GM15510 (cell line): ENCODE results near the gene FAAP100.

Source experiments
- POLR2A ChIP-seq: IDR thresholded peaks from 3 replicates; pipeline ENCODE4 v1.6.1; 2011; ENCODE audit warnings: borderline replicate concordance; ENCODE audit not compliant: insufficient read length; ENCODE audit errors: extremely low read depth

Gene FAAP100, protein sequence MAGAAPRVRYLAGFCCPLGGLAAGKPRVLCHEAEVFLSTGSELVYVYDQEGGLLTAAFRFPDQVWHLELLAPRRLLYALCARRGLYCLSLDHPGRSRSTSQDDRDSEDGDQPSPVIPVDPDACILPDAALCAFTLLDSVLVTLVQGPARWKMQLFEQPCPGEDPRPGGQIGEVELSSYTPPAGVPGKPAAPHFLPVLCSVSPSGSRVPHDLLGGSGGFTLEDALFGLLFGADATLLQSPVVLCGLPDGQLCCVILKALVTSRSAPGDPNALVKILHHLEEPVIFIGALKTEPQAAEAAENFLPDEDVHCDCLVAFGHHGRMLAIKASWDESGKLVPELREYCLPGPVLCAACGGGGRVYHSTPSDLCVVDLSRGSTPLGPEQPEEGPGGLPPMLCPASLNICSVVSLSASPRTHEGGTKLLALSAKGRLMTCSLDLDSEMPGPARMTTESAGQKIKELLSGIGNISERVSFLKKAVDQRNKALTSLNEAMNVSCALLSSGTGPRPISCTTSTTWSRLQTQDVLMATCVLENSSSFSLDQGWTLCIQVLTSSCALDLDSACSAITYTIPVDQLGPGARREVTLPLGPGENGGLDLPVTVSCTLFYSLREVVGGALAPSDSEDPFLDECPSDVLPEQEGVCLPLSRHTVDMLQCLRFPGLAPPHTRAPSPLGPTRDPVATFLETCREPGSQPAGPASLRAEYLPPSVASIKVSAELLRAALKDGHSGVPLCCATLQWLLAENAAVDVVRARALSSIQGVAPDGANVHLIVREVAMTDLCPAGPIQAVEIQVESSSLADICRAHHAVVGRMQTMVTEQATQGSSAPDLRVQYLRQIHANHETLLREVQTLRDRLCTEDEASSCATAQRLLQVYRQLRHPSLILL

DNA sequence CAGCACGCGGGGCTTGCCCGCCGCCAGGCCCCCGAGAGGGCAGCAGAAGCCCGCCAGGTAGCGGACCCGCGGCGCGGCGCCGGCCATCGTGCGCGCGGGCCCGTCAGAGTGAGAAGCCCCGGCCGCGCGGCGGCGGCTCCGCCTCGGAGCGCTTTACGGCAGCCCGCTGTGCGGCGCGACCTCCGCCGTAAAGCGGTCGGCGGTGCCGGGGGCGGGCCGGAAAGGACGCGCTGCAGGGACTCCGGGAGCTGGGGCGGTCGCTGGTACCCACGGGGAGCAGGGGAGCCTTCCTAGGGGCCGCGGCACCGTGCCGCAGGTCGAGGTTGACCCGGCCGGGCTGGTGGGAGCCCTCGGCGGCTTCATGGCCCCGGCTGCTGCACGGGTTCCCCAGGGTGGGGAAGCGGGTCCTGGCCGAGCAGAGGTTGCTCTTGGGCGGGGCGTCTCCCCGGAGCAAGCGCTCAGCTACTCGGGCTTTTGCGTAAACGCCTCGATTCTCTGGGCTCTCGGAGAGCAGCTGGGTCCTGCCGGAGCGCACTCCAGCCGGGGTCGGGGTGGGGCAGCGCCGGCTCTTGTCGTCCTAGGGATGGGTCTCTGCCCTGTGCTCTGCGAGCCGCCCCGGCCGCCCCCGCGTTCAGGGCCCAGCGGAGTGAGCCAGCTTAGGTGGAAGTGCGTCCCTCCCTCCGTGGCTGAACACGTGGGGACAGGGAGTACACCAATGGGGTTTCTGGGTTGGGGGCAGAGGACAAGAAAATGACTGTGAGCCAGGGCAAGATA, at the start of gene FAAP100:
Gene FAAP100, minus strand, starts transcription at position 110 of the 774 bp plus-strand sequence. Its CDS starts 23 bp downstream, at position 87.
- TF ChIP-seq POLR2A, result peak; percentile 94

DNA sequence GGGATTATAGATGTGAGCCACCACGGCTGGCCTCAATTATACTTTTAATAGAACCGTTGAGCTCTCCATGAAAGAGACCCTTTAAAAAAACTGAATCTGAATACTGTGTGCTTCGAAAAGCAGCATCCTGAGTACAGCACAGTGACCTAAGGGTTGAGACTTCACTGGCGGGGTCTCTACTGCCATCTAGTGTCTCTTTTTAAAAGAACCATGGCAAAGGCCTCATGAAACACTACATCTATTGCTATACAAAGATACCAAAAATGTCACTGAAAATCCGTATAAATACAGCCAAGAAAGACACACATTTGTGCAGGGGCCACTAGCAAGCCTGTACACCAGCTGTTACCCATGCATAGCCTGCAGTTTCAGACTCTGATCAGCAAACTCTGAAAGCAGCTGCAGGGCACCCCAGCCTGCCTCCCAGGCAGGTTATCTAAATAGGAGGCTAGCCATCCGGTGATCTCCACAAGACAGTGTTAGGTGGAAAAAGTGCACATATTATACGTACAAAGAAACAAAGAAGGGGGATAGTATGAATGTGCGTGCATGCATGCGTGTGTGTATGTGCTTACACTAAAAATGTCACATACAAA, 49.5 kb upstream of the FAAP100 start:
- no peak for TF ChIP-seq POLR2A

DNA sequence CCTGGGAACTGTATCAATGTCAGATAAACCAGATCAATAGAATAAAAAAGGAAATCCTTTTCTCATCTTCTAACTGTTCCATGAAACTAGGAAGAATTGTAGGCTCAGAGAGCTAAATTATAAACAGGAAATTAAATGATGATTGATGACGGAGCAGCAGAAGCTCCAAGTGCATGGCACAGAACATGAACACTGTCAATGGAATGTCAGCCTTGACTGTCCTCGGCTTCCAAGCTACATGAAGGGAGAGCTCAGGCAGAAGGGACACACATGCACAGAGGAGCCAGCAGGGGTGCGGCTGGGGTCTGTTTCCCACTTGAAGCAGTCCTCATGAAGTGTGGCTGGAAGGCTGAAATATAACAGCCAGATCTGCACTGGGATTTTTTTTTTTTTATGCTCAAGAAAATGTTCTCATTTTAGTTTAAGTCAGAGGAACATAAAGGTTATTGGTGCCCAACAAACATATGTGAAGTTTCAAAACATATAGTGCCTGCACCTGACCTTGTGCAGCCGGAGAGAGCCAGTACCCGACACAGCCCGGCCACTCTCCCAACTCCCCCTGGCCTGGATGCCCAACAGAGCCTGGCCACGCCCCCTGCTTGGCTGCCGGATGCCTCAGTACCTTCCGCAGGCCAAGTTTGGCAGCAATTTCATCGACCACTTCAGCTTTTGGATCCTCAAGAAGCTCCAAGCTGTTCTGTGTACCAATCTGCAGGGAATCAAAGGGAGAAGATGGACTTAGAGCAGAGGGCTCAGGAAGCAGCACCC, 47.8 kb upstream of the FAAP100 start:
- TF ChIP-seq POLR2A, result no peak

DNA sequence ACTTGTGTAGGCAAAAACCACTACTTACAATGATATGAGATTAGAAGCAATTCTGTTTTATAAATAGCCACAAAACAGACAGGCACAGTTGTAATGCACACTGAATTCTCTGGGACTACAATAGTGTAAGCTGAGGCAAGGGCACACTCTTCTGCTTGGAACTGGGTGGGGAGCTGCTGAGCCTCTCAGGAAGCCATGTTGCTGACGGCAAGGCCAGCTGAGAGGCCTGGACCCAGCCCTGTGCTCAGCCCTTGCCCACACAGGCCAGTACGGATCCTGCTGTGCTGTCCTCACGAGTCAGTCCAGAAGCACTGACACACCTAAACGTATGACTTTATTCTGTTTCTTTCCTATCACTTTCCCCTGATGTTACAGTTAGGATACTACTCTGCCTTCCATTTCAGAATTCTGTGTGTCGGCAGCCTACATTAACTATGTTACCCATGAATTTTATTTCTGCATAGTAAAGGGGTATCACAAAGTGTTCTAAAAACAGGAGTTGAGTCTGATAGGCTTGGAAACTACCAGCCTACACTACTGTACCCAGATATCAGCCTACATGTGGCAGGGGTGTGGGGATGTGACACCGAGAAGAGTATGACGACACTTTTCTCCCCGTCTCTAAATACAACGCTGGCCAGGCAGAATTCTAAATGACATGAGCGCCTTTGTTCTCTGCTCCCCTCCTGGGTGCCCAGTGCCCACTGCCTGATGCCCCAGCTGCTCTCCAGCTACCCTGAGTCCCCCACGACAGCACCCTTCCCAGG, 41.1 kb upstream of the FAAP100 start:
- no peak for TF ChIP-seq POLR2A

DNA sequence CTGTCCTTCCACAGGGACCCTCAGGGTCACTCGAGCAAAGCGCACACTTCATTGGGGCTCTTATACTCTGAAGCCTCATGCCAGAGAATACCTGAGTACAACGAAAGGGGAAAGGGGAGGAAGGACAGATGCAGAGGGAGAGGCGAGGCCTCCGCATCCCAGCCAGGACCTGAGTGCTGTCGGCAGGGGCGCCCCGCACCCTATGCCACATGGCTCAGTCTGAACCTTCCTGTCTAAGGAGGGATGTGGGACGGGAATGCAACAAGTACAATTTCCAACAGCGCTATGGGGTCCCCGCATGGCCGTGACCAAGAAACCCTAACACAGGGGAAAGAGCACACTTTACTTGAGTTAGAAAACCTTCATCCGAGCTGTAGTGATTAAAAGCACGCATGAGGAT, 39.8 kb upstream of the FAAP100 start:
- TF ChIP-seq POLR2A, result no peak

DNA sequence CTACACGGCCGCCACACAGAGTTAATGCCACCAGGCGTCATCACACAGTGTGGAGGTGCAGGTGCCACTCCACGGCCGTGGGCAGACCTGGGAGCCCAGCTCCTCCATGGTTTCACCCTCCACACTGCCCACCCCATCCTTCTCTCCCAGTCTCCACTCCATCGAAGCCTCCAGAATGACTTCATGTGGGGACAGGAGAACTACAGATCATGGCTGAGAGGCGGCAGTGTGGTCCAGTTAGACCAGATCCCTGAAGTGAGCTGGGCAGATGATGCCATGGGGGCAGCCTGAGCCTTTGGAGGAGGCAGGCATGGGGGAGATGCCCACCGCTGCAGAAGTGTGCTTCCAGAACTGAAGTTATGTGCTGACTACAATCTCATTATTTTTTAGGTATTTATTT, 38.0 kb upstream of the FAAP100 start:
- no peak for TF ChIP-seq POLR2A

DNA sequence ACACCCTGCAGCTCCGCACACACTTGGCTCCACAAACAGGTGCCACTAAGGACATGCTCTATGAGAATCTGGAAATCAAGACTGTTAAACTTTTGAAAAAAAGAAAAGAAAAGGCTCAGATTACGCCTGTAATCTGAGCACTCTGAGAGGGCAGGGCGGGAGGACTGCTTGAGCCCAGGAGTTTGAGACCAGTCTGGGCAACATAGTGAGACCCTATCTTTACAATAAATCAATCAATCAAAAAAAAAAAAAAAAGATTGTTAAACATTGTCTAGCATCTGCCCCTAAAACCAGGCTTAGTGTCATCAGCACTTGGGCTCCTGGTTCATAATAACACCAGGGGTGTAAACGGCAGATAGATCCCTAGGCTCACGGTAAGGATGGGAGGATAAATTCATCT, 37.5 kb upstream of the FAAP100 start:
- TF ChIP-seq POLR2A, result no peak

DNA sequence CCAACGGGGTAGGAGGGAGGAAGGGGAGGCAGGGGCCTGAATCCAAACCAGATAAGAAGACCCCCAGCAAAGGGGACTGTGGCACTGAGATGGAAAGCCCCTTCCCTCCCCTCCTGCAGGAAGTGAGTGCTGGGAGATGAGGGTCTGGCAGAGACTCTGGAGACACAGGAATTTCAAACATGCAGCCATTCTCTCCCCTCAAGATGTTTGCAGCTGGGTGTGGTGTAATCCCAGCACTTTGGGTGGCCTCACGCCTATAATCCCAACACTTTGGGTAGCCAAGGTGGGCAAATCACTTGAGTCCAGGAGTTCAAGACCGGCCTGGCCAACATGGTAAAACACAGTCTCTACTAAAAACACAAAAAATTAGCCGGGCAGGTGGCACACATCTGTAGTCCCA, 33.9 kb upstream of the FAAP100 start:
- TF ChIP-seq POLR2A, result no peak

DNA sequence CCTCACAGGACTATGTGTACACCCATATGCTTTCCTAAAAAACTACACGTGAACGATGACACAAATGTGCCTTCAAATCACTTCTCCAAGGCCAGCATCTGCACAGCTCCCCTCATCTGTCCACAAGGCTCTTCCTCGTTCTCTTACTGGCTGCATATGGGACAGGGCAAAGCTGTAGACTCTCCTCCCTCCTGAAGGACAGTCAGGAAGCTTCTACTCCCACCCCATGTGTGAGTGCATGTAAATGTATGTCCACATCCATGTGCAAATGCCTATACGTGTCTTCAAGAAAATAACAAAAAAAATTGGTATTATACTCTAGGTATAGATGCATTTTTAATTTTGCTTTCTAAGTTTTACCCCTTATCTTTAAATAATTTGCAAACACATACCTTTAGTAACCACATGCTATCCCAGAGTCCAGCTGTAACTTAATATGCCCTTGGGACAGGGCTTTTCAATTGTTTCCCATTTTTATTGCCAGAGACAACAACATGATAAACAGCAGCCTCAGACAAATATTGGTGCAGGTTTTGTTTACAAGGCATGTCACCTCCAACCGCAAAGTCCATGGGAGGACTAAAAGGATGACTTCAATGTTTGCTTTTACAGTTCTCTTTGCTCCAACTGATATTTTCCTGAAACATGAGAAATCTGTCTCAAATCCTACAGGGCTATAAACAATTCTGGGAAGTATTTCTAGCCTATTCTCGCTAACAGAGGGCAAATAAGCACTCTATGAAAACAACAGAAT, 31.6 kb upstream of the FAAP100 start:
- no peak for TF ChIP-seq POLR2A

DNA sequence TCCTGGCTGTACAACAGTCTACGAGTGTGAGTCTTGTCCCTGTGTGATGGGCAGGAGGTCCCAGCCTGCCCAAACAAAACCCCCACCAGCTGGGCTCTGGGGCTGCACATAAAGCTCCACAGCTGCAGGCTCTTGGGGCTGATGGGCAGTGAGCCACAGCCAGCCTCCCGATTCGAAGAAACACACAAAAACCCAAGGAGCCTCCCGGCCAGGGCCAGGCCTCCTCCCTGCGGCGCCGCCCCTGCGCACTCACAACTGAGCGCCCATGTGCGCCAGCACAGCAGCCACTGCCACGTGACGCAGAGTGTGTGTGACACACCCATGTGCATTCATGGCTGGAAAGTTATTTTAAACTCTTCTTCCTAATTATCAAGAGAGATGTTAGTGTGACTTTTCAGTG, 30.6 kb upstream of the FAAP100 start:
- no peak for TF ChIP-seq POLR2A

DNA sequence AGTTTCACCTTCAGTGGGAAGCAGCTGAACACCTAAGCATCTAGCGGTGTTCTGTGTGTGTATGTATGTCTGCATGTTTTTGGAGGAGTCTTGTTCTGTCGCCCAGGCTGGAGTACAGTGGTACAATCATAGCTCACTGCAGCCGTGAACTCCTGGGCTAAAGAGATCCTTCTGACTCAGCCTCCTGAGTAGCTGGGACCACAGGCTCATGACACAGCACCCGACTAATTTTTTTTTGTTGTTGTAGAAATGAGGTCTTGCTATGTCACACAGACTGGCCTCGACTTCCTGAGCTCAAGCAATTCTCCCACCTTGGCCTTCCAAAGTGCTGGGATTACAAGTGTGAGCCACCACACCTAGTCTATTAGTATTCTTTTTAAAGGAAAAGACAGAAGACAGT, 30.2 kb upstream of the FAAP100 start:
- no peak for TF ChIP-seq POLR2A

DNA sequence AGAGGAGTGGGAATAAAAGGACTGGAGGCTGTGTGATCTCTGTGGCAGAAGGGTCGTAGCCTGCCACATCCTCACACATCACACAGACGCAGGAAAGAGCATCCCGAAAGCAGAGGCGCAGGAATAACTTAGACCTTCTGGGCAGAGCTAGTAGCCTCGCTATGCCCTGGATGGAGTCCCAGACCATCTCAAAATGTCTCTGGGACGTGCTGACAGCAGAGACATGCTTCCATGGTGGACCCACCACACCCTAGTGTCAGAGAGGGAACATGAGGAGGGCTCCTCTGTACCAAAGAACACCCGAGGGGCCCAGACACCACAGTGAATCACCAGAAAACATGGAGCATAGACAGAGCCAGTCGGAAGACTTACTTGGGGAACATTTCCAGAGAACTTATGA, 29.6 kb upstream of the FAAP100 start:
- TF ChIP-seq POLR2A, result no peak
